ENCODE data around the gene SUN2. TPM values are rescaled to one million over a fixed set of nuclear protein-coding genes. Genes with fewer than 3 reads are reported as not detected.

The SUN2 gene
- total and polyA plus RNA-seq, 9 of the 15 experiments (the other 6 are each of a cell fraction or from before 2014, with no cell fraction given), result 0.11 to 42.6 (median 16.7) TPM

DNA sequence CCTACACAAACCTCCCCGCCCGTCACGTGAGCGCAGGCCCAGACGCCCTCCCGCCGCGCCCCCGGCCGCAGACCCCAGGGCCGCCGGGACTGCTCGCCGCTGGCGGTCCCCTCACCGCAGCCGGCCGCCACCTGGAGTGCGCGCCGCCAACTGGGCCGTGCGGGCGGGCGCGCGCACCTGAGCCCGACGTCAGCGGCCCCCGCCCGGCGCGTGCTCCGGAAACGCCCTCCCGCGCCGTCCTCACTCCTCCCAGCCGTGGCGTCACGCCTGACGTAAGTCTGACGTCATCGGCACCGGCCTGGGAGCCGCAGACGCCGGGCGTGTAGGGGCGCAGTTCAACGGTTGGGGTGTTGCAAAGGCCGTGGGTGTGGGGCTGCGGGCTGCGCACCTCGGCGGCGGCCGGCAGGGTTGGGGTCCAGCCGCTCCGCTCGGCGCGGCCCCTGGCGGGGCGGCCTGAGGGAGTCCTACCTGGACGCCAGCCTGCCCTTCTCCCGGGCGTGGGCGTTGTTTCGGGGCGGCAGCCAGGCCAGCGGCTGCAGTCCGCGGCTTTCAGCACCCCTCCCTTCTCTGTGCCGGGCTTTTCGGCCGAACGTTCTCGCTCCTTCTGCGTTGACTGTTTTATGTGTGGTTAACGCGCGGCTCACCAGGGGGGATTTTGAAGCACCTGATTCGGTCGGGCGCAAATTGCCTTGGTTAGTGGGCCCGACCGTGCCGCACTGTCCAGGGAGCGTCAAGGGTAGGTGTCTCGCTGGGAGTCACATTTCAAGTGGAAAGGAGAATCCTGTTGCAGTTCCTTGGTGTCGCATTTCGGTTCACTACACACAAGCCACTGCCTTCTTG, 54.8 kb downstream of the SUN2 start, which contains the start of gene JOSD1 (continued):
- peak; percentile 37; the same call in 1 of the 2 replicates for TF ChIP-seq MYC (IDR thresholded peaks at IDR 0.05; ENCODE audit: low read depth, low read length)
- no peak for TF ChIP-seq MYC (CRISPR knock-in tag; IDR thresholded peaks at IDR 0.05; ENCODE audit: borderline replicate concordance, low read depth)
- TF ChIP-seq TBL1XR1 (IDR thresholded peaks at IDR 0.05; ENCODE audit: low read length in 2 of 2), result peak in 1 of 2 experiments; percentile 93; a peak in 2 of 4 replicates
- TF ChIP-seq POLR2AphosphoS5 (IDR thresholded peaks at IDR 0.05; ENCODE audit: control insufficient read depth, insufficient read depth, low read depth, low read length), result peak; percentile 48
- TF ChIP-seq ZEB2 (IDR thresholded peaks at IDR 0.05), result peak; percentile 88
- TF ChIP-seq, protein P1, sequence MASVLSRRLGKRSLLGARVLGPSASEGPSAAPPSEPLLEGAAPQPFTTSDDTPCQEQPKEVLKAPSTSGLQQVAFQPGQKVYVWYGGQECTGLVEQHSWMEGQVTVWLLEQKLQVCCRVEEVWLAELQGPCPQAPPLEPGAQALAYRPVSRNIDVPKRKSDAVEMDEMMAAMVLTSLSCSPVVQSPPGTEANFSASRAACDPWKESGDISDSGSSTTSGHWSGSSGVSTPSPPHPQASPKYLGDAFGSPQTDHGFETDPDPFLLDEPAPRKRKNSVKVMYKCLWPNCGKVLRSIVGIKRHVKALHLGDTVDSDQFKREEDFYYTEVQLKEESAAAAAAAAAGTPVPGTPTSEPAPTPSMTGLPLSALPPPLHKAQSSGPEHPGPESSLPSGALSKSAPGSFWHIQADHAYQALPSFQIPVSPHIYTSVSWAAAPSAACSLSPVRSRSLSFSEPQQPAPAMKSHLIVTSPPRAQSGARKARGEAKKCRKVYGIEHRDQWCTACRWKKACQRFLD (CRISPR knock-in tag; IDR thresholded peaks at IDR 0.05), result peak; percentile 84
- no peak for TF ChIP-seq KLF10 (CRISPR knock-in tag; IDR thresholded peaks at IDR 0.05)
- TF ChIP-seq NR2C2 (CRISPR knock-in tag; IDR thresholded peaks at IDR 0.05), result no peak
- peak; percentile 19; the same call in 1 of the 2 replicates for TF ChIP-seq NR2C2 (tag; IDR thresholded peaks at IDR 0.05)
- TF ChIP-seq YY1 (IDR thresholded peaks at IDR 0.05; ENCODE audit: borderline replicate concordance in 1 of 3, control insufficient read depth in 1 of 3, extremely low read depth in 1 of 3, insufficient read depth in 3 of 3, insufficient read length in 1 of 3, insufficient replicate concordance in 2 of 3, low read depth in 1 of 3, low read length in 2 of 3), result peak in 1 of 3 experiments; percentile 21
- TF ChIP-seq HCFC1 (IDR thresholded peaks at IDR 0.05; ENCODE audit: low read depth, low read length), result peak; percentile 54; the same call in 1 of the 2 replicates
- no peak for TF ChIP-seq NFYB (IDR thresholded peaks at IDR 0.05; ENCODE audit: extremely low read depth, insufficient read length)
